ENCODE data around the gene WASF1. TPM values are rescaled to one million over a fixed set of nuclear protein-coding genes. Genes with fewer than 3 reads are reported as not detected.

WASF1 gene
- total RNA-seq, 4 donors from 2014 or later, result 10.7 to 20.9 (median 16.3) TPM

DNA sequence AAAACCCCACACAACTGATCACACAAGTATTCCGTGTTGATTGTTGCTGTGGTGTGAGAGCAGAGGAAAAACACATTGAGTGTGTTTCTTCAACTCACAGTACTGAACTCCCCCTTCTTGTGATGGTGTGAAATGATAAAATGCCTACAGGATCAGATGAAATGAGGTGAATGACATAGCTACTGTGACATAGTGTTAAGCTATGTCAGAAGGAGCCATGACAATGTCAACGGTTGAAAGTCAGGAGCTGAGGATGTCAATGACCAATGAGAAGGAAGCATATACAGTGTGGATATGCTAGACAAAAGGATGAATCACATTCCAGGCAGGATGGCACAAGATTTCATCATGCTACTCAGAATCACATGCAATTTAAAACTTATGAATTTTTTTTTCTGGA is 38.8 kb downstream of the WASF1 start:
- Histone ChIP-seq H3K4me1 (no peaks in the 10 kb centered on the region), H3K9me3 (peaks cover 0 to 15% (median 0%) of the 10 kb centered on the region in 3 donors), H3K27me3 (no peaks in the 10 kb centered on the region), H3K4me3 (no peak overlapping the region), H3K36me3 (peaks cover 0 to 12% (median 0%) of the 10 kb centered on the region in 3 donors), H3K27ac (no peak overlapping the region)
- TF ChIP-seq, protein P1, sequence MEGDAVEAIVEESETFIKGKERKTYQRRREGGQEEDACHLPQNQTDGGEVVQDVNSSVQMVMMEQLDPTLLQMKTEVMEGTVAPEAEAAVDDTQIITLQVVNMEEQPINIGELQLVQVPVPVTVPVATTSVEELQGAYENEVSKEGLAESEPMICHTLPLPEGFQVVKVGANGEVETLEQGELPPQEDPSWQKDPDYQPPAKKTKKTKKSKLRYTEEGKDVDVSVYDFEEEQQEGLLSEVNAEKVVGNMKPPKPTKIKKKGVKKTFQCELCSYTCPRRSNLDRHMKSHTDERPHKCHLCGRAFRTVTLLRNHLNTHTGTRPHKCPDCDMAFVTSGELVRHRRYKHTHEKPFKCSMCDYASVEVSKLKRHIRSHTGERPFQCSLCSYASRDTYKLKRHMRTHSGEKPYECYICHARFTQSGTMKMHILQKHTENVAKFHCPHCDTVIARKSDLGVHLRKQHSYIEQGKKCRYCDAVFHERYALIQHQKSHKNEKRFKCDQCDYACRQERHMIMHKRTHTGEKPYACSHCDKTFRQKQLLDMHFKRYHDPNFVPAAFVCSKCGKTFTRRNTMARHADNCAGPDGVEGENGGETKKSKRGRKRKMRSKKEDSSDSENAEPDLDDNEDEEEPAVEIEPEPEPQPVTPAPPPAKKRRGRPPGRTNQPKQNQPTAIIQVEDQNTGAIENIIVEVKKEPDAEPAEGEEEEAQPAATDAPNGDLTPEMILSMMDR (IDR thresholded peaks at IDR 0.05), result no peak
- no peak for TF ChIP-seq POLR2A (IDR thresholded peaks at IDR 0.05)
- intact Hi-C loops (cut with DNase I), result no loop called here
- no peak for DNase-seq
- WGBS, 2 donors, result 49 to 61% methylated on average over 2 of the region's 2 CpGs

DNA sequence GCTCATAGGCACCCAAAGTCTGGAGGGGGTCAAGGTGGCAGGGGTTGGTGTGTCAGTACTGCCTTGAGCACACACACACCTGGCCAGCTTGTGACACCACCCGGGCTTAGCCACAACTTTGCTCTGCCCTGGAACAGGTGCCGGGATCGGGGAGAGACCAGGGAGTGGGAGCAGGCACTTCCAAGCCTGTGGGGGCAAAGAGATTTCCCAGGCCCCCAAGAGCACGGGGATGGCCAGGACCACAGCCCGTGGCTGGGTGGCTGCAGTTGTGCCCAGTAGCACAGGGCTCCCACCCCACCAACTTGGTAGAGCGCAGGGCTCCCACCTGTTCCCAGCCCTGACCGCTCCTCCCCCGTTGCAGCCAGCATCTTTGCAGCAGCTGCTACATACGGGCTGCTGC is 40.4 kb downstream of the WASF1 start:
- TF ChIP-seq POLR2A (IDR thresholded peaks at IDR 0.05), result no peak
- TF ChIP-seq, protein P1 (IDR thresholded peaks at IDR 0.05), result no peak
- H3K36me3 ChIP-seq, result peaks cover 0 to 12% (median 0%) of the 10 kb centered on the region in 3 donors
- peaks cover 0 to 15% (median 0%) of the 10 kb centered on the region in 3 donors for H3K9me3 ChIP-seq
- DNase-seq, result no peak
- 100% methylated on average over 1 to 4 of the region's 9 CpGs for WGBS, 2 donors
- no peaks in the 10 kb centered on the region for H3K4me1 ChIP-seq
- H3K27ac ChIP-seq, result no peak overlapping the region
- intact Hi-C loops (cut with DNase I), result no loop called here
- H3K4me3 ChIP-seq, result no peak overlapping the region
- no peaks in the 10 kb centered on the region for H3K27me3 ChIP-seq

DNA sequence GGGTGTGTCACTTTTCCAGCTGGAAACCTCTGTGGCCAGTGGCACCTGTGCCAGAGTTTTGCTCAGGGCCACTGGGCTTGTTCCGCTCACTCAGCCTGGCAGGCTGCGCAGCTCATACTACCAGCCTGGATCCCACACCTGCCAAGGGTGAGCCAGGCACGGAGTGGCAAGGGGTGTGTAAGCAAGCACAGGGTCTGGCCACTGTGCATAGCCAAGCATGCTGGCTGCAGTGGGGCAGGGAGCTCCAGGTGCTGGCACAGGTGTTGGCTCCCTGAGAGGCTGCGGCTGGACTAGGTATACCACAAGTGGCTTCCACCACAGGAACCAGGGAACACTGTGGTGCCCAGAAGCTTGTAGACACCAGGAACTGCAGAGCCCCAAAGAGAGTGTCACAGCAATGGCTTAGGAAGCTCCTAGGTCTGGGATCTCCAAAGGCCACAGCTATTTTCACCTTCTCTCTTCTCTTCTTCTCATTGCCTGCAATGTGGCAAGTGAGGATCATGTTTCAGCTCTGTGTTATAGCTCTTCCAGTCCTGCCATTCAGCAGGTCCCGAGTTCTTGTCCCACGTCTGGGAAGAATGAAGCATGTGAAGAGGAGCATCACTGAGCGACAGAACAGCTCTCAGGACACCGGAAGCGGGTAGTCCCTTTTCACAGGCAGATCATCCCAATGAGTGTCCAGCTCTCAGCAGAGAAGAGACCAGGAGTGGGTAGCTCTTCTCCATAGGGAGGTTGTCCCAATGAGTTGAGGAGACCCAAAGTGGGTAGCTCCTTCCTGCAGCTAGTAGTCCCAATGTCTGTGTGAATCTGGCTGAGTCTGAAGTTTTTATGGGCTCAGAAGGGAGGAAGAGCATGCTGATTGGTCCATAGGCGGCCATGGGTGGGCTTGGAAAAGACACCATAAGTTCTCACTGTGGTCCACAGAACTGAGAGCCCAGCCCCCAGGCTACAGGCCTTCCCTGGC is 41.3 kb downstream of the WASF1 start:
- H3K4me3 ChIP-seq, result no peak overlapping the region
- intact Hi-C loops (cut with DNase I), result no loop called here
- TF ChIP-seq, protein P1 (IDR thresholded peaks at IDR 0.05), result no peak
- no peak for TF ChIP-seq POLR2A (IDR thresholded peaks at IDR 0.05)
- DNase-seq, result no peak
- H3K27ac ChIP-seq, result no peak overlapping the region
- 87 to 98% methylated on average over 6 to 8 of the region's 10 CpGs for WGBS, 2 donors
- H3K27me3 ChIP-seq, result no peaks in the 10 kb centered on the region
- peaks cover 0 to 15% (median 0%) of the 10 kb centered on the region in 3 donors for H3K9me3 ChIP-seq
- no peaks in the 10 kb centered on the region for H3K4me1 ChIP-seq
- peaks cover 0 to 12% (median 0%) of the 10 kb centered on the region in 3 donors for H3K36me3 ChIP-seq

DNA sequence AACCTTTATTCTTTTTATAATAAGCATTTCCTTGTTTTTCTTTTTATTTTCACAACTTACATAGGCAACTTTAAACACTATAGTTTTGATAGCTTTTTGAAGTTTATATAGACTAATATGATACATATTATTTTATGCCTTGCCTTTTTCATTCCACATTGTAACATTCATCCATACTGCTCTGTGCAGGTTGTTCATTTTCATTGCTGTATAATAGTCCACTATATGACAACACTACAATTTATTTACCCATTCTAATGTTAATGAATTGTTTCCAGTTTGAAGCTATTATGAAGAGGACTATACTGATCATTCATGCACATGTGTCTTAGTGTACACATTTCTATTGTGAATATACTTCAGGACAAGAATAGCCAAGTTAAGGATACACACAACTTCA is 49.1 kb downstream of the WASF1 start:
- H3K27me3 ChIP-seq, result no peaks in the 10 kb centered on the region
- DNase-seq, result no peak
- no peak for TF ChIP-seq POLR2A (IDR thresholded peaks at IDR 0.05)
- TF ChIP-seq, protein P1 (IDR thresholded peaks at IDR 0.05), result no peak
- no peaks in the 10 kb centered on the region for H3K9me3 ChIP-seq
- H3K4me3 ChIP-seq, result no peak overlapping the region
- H3K36me3 ChIP-seq, result peaks cover 0 to 9% (median 0%) of the 10 kb centered on the region in 3 donors
- intact Hi-C loops (cut with DNase I), result no loop called here
- no peaks in the 10 kb centered on the region for H3K4me1 ChIP-seq
- H3K27ac ChIP-seq, result no peak overlapping the region

DNA sequence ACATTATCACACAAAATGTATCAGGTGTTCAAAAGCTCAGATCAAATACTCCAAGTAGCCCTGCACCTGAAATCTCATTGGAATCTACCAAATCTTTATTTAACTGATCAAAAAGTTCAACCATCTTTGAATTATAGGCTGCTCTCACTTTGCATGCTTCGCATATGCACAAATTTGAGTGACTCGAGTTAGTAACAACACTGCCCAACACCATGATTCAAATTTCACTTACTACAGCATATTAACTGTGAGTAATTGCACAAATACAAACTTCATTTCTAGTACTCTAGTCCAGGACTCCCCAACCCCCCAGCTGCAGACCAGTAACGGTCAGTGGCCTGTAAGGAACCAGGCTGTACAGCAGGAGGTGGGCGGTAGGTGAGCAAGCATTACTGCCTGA is 51.1 kb downstream of the WASF1 start:
- H3K9me3 ChIP-seq, result no peaks in the 10 kb centered on the region
- H3K27me3 ChIP-seq, result no peaks in the 10 kb centered on the region
- intact Hi-C loops (cut with DNase I), result no loop called here
- WGBS, 2 donors, result 74 to 83% methylated on average over 3 to 4 of the region's 4 CpGs
- no peaks in the 10 kb centered on the region for H3K4me1 ChIP-seq
- DNase-seq, result no peak
- H3K36me3 ChIP-seq, result peaks cover 0 to 19% (median 0%) of the 10 kb centered on the region in 3 donors
- H3K27ac ChIP-seq, result no peak overlapping the region
- no peak for TF ChIP-seq POLR2A (IDR thresholded peaks at IDR 0.05)
- TF ChIP-seq, protein P1 (IDR thresholded peaks at IDR 0.05), result no peak
- H3K4me3 ChIP-seq, result no peak overlapping the region

Measured in esophagus squamous epithelium (tissue), 5 donors.